Osteocyte (in vitro differentiated cells): ENCODE results near the gene STT3B. TPM values are rescaled to one million over a fixed set of nuclear protein-coding genes. Genes with fewer than 3 reads are reported as not detected.

Source experiments
- DNase-seq: peaks from one replicate; pipeline ENCODE4 v3.0.0; 2021; ENCODE audit warnings: mixed read lengths; ENCODE audit not compliant: unreplicated experiment; ENCODE audit errors: extremely low spot score
- H3K27ac Mint-ChIP-seq: one replicate; pipeline ENCODE4 v1.8.0; 2021; ENCODE audit warnings: mild to moderate bottlenecking, mixed read lengths; ENCODE audit not compliant: unreplicated experiment
- H3K27me3 Mint-ChIP-seq: one replicate; pipeline ENCODE4 v1.8.0; 2021; ENCODE audit warnings: mixed read lengths; ENCODE audit not compliant: unreplicated experiment
- H3K36me3 Mint-ChIP-seq: one replicate; pipeline ENCODE4 v1.8.0; 2021; ENCODE audit warnings: mixed read lengths; ENCODE audit not compliant: unreplicated experiment
- H3K4me1 Mint-ChIP-seq: one replicate; pipeline ENCODE4 v1.8.0; 2021; ENCODE audit warnings: mixed read lengths; ENCODE audit not compliant: unreplicated experiment
- H3K4me3 Mint-ChIP-seq: one replicate; pipeline ENCODE4 v1.8.0; 2021; ENCODE audit warnings: mild to moderate bottlenecking, moderate library complexity, mixed read lengths; ENCODE audit not compliant: unreplicated experiment
- H3K9me3 Mint-ChIP-seq: one replicate; pipeline ENCODE4 v1.8.0; 2021; ENCODE audit warnings: mixed read lengths; ENCODE audit not compliant: unreplicated experiment
- CTCF ChIP-seq: fragments of 200-600 bp; sonication (generic); IDR thresholded peaks from 2 replicates; pipeline ENCODE4 v1.5.0; 2021; ENCODE audit warnings: antibody characterized with exemption, mild to moderate bottlenecking, moderate library complexity
- total RNA-seq: library from RNA; stranded (reverse); gene quantifications from 2 replicates; pipeline ENCODE4 v1.2.1, GENCODE V29; 2021

The STT3B gene
- total RNA-seq, 1 donor from 2014 or later, result 98.7 TPM

DNA sequence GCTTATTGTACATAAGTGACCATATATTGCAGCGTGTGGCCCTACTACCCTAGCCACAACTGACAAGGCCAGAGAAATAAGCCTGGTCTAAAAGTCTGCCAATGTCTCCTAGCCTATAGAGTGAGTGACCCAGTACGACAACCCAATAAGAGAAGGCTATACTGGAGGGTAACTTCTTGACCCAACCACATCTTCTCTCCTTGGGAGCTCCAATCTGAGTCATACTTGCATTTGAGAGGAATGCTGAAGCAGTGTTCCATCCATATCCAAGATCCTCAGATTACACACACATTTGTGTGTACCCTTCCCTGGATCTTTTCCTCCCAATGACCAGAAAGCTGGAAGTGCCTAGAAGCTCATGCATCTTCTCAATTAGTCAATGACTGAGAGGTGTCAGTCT, 11.3 kb upstream of the STT3B start:
- no peaks in the 10 kb centered on the region for H3K4me1 Mint-ChIP-seq
- H3K27ac Mint-ChIP-seq, result no peak overlapping the region

GRCh38 chr3:31522152-31522551, 10.6 kb upstream of the STT3B start:
- Mint-ChIP-seq H3K4me3 (no peak overlapping the region), H3K36me3 (no peaks in the 10 kb centered on the region), H3K27ac (no peak overlapping the region), H3K9me3 (no peaks in the 10 kb centered on the region), H3K27me3 (peaks cover 13% of the 10 kb centered on the region), H3K4me1 (no peaks in the 10 kb centered on the region)
- TF ChIP-seq CTCF, result no peak
- DNase-seq, result no peak

More for the DNA sequence above, 11.3 kb upstream of the STT3B start:
- TF ChIP-seq CTCF, result no peak
- Mint-ChIP-seq H3K9me3 (no peaks in the 10 kb centered on the region), H3K27me3 (peaks cover 13% of the 10 kb centered on the region), H3K36me3 (no peaks in the 10 kb centered on the region), H3K4me3 (no peak overlapping the region)
- no peak for DNase-seq

DNA sequence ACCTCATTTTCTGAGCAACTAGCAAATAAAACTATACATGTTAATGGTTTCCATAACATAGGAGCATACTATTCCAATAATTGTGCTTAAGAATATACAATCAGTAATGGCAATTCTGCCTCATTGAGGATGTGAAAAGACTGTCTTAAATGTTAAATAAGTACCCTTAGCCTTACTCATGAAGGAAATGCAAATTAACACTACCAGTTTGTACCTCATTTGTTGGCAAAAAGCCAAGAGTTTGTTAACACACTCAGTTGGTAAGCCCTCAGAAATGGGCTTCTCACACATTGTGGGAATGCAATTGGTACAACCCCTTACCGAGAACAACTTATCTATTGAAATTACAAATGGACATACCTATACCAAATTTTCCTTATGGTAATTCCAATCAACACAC, 9.2 kb upstream of the STT3B start:
- no peak for DNase-seq
- H3K27me3 Mint-ChIP-seq, result peaks cover 13% of the 10 kb centered on the region
- H3K9me3 Mint-ChIP-seq, result no peaks in the 10 kb centered on the region
- no peak for TF ChIP-seq CTCF
- no peaks in the 10 kb centered on the region for H3K4me1 Mint-ChIP-seq
- no peak overlapping the region for H3K4me3 Mint-ChIP-seq
- no peak overlapping the region for H3K27ac Mint-ChIP-seq
- H3K36me3 Mint-ChIP-seq, result no peaks in the 10 kb centered on the region

- Mint-ChIP-seq H3K9me3 (no peaks in the 10 kb centered on the region), H3K4me1 (no peaks in the 10 kb centered on the region), H3K27ac (no peak overlapping the region), H3K36me3 (no peaks in the 10 kb centered on the region), H3K27me3 (peaks cover 8% of the 10 kb centered on the region), H3K4me3 (no peak overlapping the region)
- no peak for DNase-seq
- no peak for TF ChIP-seq CTCF
These were observed 7.2 kb upstream of the STT3B start for GRCh38 chr3:31525532-31525931.

DNA sequence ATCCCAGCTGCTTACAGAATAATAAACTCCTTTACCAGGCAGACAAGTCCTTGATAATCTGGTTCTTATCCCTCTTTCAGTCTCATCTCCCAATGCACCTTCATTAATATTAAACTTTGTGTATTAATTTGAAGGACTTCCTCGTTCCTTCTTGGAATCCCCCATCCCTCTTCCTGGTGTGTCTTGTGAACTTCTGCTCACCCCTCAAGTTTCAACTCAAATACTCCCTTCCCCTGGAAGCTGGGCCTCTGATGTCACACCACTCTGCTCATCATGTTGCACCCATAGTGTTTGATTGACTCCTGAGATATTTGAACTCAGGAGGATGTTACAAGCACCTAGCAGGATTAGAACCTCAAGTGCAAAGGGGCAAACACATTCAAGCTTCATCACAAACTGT, 3.3 kb upstream of the STT3B start:
- Mint-ChIP-seq H3K36me3 (no peaks in the 10 kb centered on the region), H3K4me1 (peaks cover 5% of the 10 kb centered on the region), H3K27me3 (no peaks in the 10 kb centered on the region), H3K27ac (no peak overlapping the region), H3K9me3 (no peaks in the 10 kb centered on the region), H3K4me3 (no peak overlapping the region)
- DNase-seq, result no peak
- no peak for TF ChIP-seq CTCF
